SK-N-SH (cell line): ENCODE data around the gene ANKMY2.

ENCODE experiments used
- CHD2 ChIP-seq: fragments of 150-350 bp; IDR thresholded peaks from 2 replicates; pipeline ENCODE4 v1.6.1; 2018; ENCODE audit warnings: low read length; ENCODE audit not compliant: partially characterized antibody
- CTCF ChIP-seq: fragments of 200-600 bp; sonication (generic); IDR thresholded peaks from 2 replicates; pipeline ENCODE4 v1.6.1; 2017; ENCODE audit warnings: antibody characterized with exemption, mild to moderate bottlenecking, moderate library complexity
- ELF1 ChIP-seq: IDR thresholded peaks from 2 replicates; pipeline ENCODE4 v1.4.0; 2012
- EP300 ChIP-seq, 2 experiments: IDR thresholded peaks; 2 replicates each; pipeline versions ENCODE4 v1.4.0 to v1.6.1; 2012; ENCODE audit warnings: borderline replicate concordance in 1 of 2, low read depth in 1 of 2, low read length in 1 of 2
- FOXM1 ChIP-seq: IDR thresholded peaks from 2 replicates; pipeline ENCODE4 v1.4.0; 2012; ENCODE audit warnings: low read depth, mild to moderate bottlenecking
- GABPA ChIP-seq: IDR thresholded peaks from 2 replicates; pipeline ENCODE4 v1.4.0; 2012; ENCODE audit warnings: low read depth, mild to moderate bottlenecking
- MXI1 ChIP-seq: IDR thresholded peaks from 2 replicates; pipeline ENCODE4 v1.6.1; 2012; ENCODE audit warnings: mild to moderate bottlenecking, low read depth, low read length, improper control_type of control experiment
- NRF1 ChIP-seq: IDR thresholded peaks from 2 replicates; pipeline ENCODE4 v1.6.1; 2012; ENCODE audit warnings: low read depth, mild to moderate bottlenecking, low read length
- POLR2AphosphoS5 ChIP-seq: IDR thresholded peaks from 2 replicates; pipeline ENCODE4 v1.6.1; 2012; ENCODE audit warnings: low read depth, low read length
- RAD21 ChIP-seq: IDR thresholded peaks from 2 replicates; pipeline ENCODE4 v1.6.1; 2012; ENCODE audit warnings: mild to moderate bottlenecking, low read length
- RFX5 ChIP-seq: IDR thresholded peaks from 2 replicates; pipeline ENCODE4 v1.6.1; 2012; ENCODE audit warnings: mild to moderate bottlenecking, improper control_type of control experiment, low read length
- TF ChIP-seq, protein P1 (sequence below): fragments of 150-350 bp; IDR thresholded peaks from 2 replicates; pipeline ENCODE4 v1.6.1; 2017; ENCODE audit warnings: antibody characterized with exemption, low read length, low read depth, borderline replicate concordance

DNA sequence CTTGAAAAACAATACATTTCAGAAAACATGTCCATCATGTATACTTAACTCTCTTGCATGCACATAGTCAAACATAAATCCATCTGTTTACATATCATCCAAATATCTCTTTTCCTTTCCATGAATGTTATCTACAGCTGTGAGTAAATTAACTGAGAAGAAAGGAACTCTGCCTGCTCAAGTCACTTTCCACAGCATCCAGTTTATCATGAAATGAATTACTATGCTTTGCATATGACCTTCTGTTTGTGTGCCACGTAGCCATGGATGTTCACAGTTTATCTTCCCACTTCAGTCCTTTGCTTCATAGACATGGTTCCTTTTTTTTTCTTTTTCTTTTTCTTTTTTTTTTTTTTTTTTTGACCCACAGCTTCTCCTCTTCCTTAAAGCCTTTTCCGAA lies 40.0 kb upstream of the ANKMY2 start:
- TF ChIP-seq, protein P1, sequence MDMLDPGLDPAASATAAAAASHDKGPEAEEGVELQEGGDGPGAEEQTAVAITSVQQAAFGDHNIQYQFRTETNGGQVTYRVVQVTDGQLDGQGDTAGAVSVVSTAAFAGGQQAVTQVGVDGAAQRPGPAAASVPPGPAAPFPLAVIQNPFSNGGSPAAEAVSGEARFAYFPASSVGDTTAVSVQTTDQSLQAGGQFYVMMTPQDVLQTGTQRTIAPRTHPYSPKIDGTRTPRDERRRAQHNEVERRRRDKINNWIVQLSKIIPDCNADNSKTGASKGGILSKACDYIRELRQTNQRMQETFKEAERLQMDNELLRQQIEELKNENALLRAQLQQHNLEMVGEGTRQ = no peak
- TF ChIP-seq POLR2AphosphoS5 (no peak), FOXM1 (no peak), CTCF (no peak), MXI1 (no peak), EP300 (IDR thresholded peaks at IDR 0.05; ENCODE audit: borderline replicate concordance in 1 of 2, low read depth in 1 of 2, low read length in 1 of 2) (no peak), RAD21 (no peak), ELF1 (no peak), RFX5 (no peak), CHD2 (no peak), GABPA (no peak), NRF1 (no peak)
